K562 treated with DMSO at 1 percent for 4 hours (cell line): Measurements from ENCODE around the gene PRPF38B. TPM values are rescaled to one million over a fixed set of nuclear protein-coding genes. Genes with fewer than 3 reads are reported as not detected.

Experiments used
- total RNA-seq: library from RNA; unstranded; fragments of 300-600 nt; gene quantifications from 2 replicates; pipeline ENCODE4 v1.2.3, GENCODE V29; 2022; ENCODE audit not compliant: insufficient read depth

PRPF38B gene
- 14.4 and 25.6 TPM in 2 replicates for total RNA-seq

GRCh38 chr1:108691942-108692723 is at the start of gene PRPF38B:
TSS of gene PRPF38B (plus strand) at chr1:108692310. CDS start at chr1:108692592, 282 bp downstream.

GRCh38 chr1:108661030-108661609 is 31.0 kb upstream of the PRPF38B start, which contains the start of gene HENMT1:
TSS of gene HENMT1 (minus strand) at chr1:108661093. CDS start at chr1:108659884, 1,209 bp downstream.

GRCh38 chr1:108712606-108713150 is 20.6 kb downstream of the PRPF38B start, which contains the start of gene FNDC7:
TSS of gene FNDC7 (plus strand) at chr1:108712908. CDS start at chr1:108712934, 26 bp downstream.

GRCh38 chr1:108746382-108747170 is 54.5 kb downstream of the PRPF38B start, which contains the start of gene STXBP3:
TSS of gene STXBP3 (plus strand) at chr1:108746674. CDS start at chr1:108746738, 64 bp downstream.

Other genes with a start within 250 kb of the PRPF38B start
- gene NBPF6, start 242.0 kb upstream of the PRPF38B start, total RNA-seq, result 8.4 and 10.8 TPM in 2 replicates
- gene EEIG2, start 132.2 kb upstream of the PRPF38B start, total RNA-seq, result 13.3 and 15.4 TPM in 2 replicates
- gene HENMT1, start 31.2 kb upstream of the PRPF38B start, total RNA-seq, result not detected in 2 replicates
- not detected in 2 replicates for gene FNDC7, start 20.6 kb downstream of the PRPF38B start, total RNA-seq
- gene STXBP3, start 54.4 kb downstream of the PRPF38B start, total RNA-seq, result 31.8 and 39.7 TPM in 2 replicates
- not detected in 2 replicates for gene AKNAD1, start 164.8 kb downstream of the PRPF38B start, total RNA-seq
- 18.4 and 19.3 TPM in 2 replicates for gene GPSM2, start 184.7 kb downstream of the PRPF38B start, total RNA-seq